T-cell (primary cell): ENCODE results near the gene LGI1. TPM values are rescaled to one million over a fixed set of nuclear protein-coding genes. Genes with fewer than 3 reads are reported as not detected.

Source experiments
- ATAC-seq, 4 experiments: fragments of 200-7000 bp in 3 of 4; fragments of 150-1000 bp in 1 of 4; cut with Tn5 transposase; replicated peaks in 1 of 4; 1 replicate in 3 of 4; 2 replicates in 1 of 4; pipeline ENCODE4 v1.10.0; 2021; ENCODE audit warnings: moderate library complexity in 3 of 4, mild to moderate bottlenecking in 2 of 4, moderate number of reproducible peaks in 1 of 4
- CTCF ChIA-PET, 2 donors: fragments of 300-600 bp; sonication (Branson Sonifier 250); formaldehyde crosslinking; loops; one replicate each; lab custom pipeline; 2022; ENCODE audit warnings: antibody characterized with exemption in 2 of 2; lab: Charles Lee
- POLR2A ChIA-PET, 2 donors: fragments of 300-600 bp; sonication (Branson Sonifier 250); formaldehyde crosslinking; loops; one replicate each; lab custom pipeline; 2022; ENCODE audit warnings: antibody characterized with exemption in 2 of 2; lab: Charles Lee
- DNase-seq, 35 experiments: peaks; one replicate each; pipeline versions ENCODE4 v3.0.0 to v3.0.0-alpha.2; 2013 to 2023
- H3K27ac ChIP-seq: one replicate; pipeline ENCODE4 v1.5.1; 2013; ENCODE audit warnings: low read length
- H3K27me3 ChIP-seq, 2 experiments: replicated peaks in 1 of 2; 1 replicate in 1 of 2; 2 replicates in 1 of 2; pipeline versions ENCODE4 v1.6.1 to v1.7.0; 2013; ENCODE audit warnings: low read length in 1 of 2, mixed read lengths in 1 of 2; ENCODE audit not compliant: control insufficient read depth in 2 of 2, insufficient read depth in 2 of 2; ENCODE audit errors: extremely low read depth in 1 of 2
- H3K36me3 ChIP-seq, 2 donors: 1 replicate in 1 of 2; 2 replicates in 1 of 2; pipeline versions ENCODE4 v1.6.1 to v1.7.0; 2013; ENCODE audit warnings: low read length in 1 of 2; ENCODE audit not compliant: control insufficient read depth in 2 of 2, insufficient read depth in 1 of 2; ENCODE audit errors: extremely low read depth in 1 of 2
- H3K4me1 ChIP-seq, 2 experiments: 1 replicate in 1 of 2; 2 replicates in 1 of 2; pipeline versions ENCODE4 v1.6.1 to v1.7.0; 2013; ENCODE audit warnings: low read length in 2 of 2, mixed read lengths in 1 of 2; ENCODE audit not compliant: insufficient read depth in 2 of 2, control insufficient read depth in 1 of 2; ENCODE audit errors: extremely low read depth in 1 of 2
- H3K4me3 ChIP-seq, 2 donors: 1 replicate in 1 of 2; 2 replicates in 1 of 2; pipeline versions ENCODE4 v1.5.1 to v1.7.0; 2013; ENCODE audit warnings: mild to moderate bottlenecking in 2 of 2, low read length in 1 of 2, moderate library complexity in 1 of 2; ENCODE audit not compliant: control insufficient read depth in 1 of 2; ENCODE audit errors: extremely low read depth in 1 of 2
- H3K9me3 ChIP-seq: 2 replicates; pipeline ENCODE4 v1.7.0; 2013
- H3K27ac Mint-ChIP-seq, 2 donors: one replicate each; pipeline ENCODE4 v1.8.0; 2020 to 2021; ENCODE audit warnings: mild to moderate bottlenecking in 2 of 2, mixed read lengths in 2 of 2
- H3K27me3 Mint-ChIP-seq, 2 donors: one replicate each; pipeline ENCODE4 v1.8.0; 2021 to 2022; ENCODE audit warnings: mixed read lengths in 2 of 2
- H3K36me3 Mint-ChIP-seq: one replicate; pipeline ENCODE4 v1.8.0; 2021; ENCODE audit warnings: mixed read lengths
- H3K4me1 Mint-ChIP-seq, 3 donors: one replicate each; pipeline ENCODE4 v1.8.0; 2020 to 2022; ENCODE audit warnings: mixed read lengths in 3 of 3, mild to moderate bottlenecking in 1 of 3
- H3K4me3 Mint-ChIP-seq, 3 donors: one replicate each; pipeline ENCODE4 v1.8.0; 2020 to 2022; ENCODE audit warnings: mild to moderate bottlenecking in 3 of 3, mixed read lengths in 3 of 3, moderate library complexity in 3 of 3
- H3K9me3 Mint-ChIP-seq, 3 donors: one replicate each; pipeline ENCODE4 v1.8.0; 2020 to 2022; ENCODE audit warnings: mixed read lengths in 3 of 3
- WGBS: methylation state at CpG from one replicate; pipeline ENCODE4 v1.1.5; 2013; ENCODE audit warnings: missing lambda C conversion rate; ENCODE audit not compliant: insufficient coverage; 5-methylcytosine and 5-hydroxymethylcytosine counted together
- total RNA-seq, 35 experiments: library from RNA in 6 of 35; stranded (reverse) in 6 of 35; fragments of 120-200 nt in 1 of 35; gene quantifications; one replicate each; pipeline versions ENCODE4 v1.2.1 to v1.2.4 and lab custom pipeline; 2013 to 2026

Gene LGI1
- total RNA-seq, 5 donors from 2014 or later (not counting 1 experiment from before 2014, with no cell fraction given) = not detected

GRCh38 chr10:93804200-93804599, 46.5 kb downstream of the LGI1 start:
- H3K36me3 Mint-ChIP-seq = no peaks in the 10 kb centered on the region
- POLR2A ChIA-PET = interaction anchor here in 1 of 2 donors (0.6 kb wide), 1 partner anchor 900 kb away, joined by 5 read pairs; no protein-coding TSS in a partner anchor
- CTCF ChIA-PET = no interaction called here

GRCh38 chr10:93806903-93807302, 49.2 kb downstream of the LGI1 start:
- H3K9me3 Mint-ChIP-seq = no peaks in the 10 kb centered on the region
- H3K27me3 Mint-ChIP-seq = peaks cover 20 to 32% of the 10 kb centered on the region in 2 donors
- Histone ChIP-seq H3K36me3 (no peaks in the 10 kb centered on the region), H3K27me3 (peaks cover 0 to 3% of the 10 kb centered on the region in 2 experiments), H3K9me3 (no peaks in the 10 kb centered on the region), H3K27ac (no peak overlapping the region), H3K4me1 (no peaks in the 10 kb centered on the region), H3K4me3 (no peak overlapping the region)
- H3K36me3 Mint-ChIP-seq = no peaks in the 10 kb centered on the region
- no peak overlapping the region for H3K27ac Mint-ChIP-seq
- 50% methylated on average over 1 of the region's 2 CpGs for WGBS
- CTCF ChIA-PET = interaction anchor here in 1 of 2 donors (0.6 to 1.1 kb wide), 2 partner anchors 13 to 93 kb away, joined by 3 to 6 read pairs; no protein-coding TSS in a partner anchor
- POLR2A ChIA-PET = no interaction called here
- no peak for DNase-seq
- ATAC-seq = no peak
- H3K4me3 Mint-ChIP-seq = no peak overlapping the region
- H3K4me1 Mint-ChIP-seq = no peaks in the 10 kb centered on the region

More at GRCh38 chr10:93804200-93804599, 46.5 kb downstream of the LGI1 start:
- no peak for DNase-seq
- Mint-ChIP-seq H3K27ac (no peak overlapping the region), H3K9me3 (no peaks in the 10 kb centered on the region), H3K4me1 (no peaks in the 10 kb centered on the region), H3K27me3 (peaks cover 23 to 30% of the 10 kb centered on the region in 2 donors), H3K4me3 (no peak overlapping the region)
- no peaks in the 10 kb centered on the region for H3K36me3 ChIP-seq
- H3K27me3 ChIP-seq = peaks cover 0 to 9% of the 10 kb centered on the region in 2 experiments
- no peak overlapping the region for H3K4me3 ChIP-seq
- no peak overlapping the region for H3K27ac ChIP-seq
- H3K9me3 ChIP-seq = no peaks in the 10 kb centered on the region
- H3K4me1 ChIP-seq = no peaks in the 10 kb centered on the region
- ATAC-seq = no peak

- ChIA-PET POLR2A (no interaction called here), CTCF (interaction anchor here in 1 of 2 donors (0.6 kb wide), 1 partner anchor 1816 kb away, joined by 4 read pairs; no protein-coding TSS in a partner anchor)
- ATAC-seq (no peak), DNase-seq (no peak)
- Histone ChIP-seq H3K27me3 (no peaks in the 10 kb centered on the region), H3K9me3 (no peaks in the 10 kb centered on the region), H3K4me3 (no peak overlapping the region), H3K27ac (no peak overlapping the region), H3K4me1 (no peaks in the 10 kb centered on the region), H3K36me3 (no peaks in the 10 kb centered on the region)
- no CpG with 5 or more reads among the region's 2 CpGs for WGBS
- Mint-ChIP-seq H3K27ac (no peak overlapping the region), H3K9me3 (no peaks in the 10 kb centered on the region), H3K36me3 (no peaks in the 10 kb centered on the region), H3K4me1 (no peaks in the 10 kb centered on the region), H3K27me3 (peaks cover 18 to 28% of the 10 kb centered on the region in 2 donors), H3K4me3 (no peak overlapping the region)
These were observed 49.6 kb downstream of the LGI1 start for GRCh38 chr10:93807371-93807770.

GRCh38 chr10:93812659-93813338, 55.1 kb downstream of the LGI1 start:
- POLR2A ChIA-PET = no interaction called here
- WGBS = no CpG with 5 or more reads among the region's 1 CpG
- H3K9me3 Mint-ChIP-seq = no peaks in the 10 kb centered on the region
- H3K4me3 ChIP-seq = no peak overlapping the region
- H3K36me3 ChIP-seq = no peaks in the 10 kb centered on the region
- peaks cover 2 to 9% (median 6%) of the 10 kb centered on the region in 3 donors for H3K4me1 Mint-ChIP-seq
- CTCF ChIA-PET = interaction anchor here in 1 of 2 donors (0.9 kb wide), 1 partner anchor 108 kb away, joined by 3 read pairs; no protein-coding TSS in a partner anchor
- DNase-seq = no peak
- peaks cover 0 to 3% of the 10 kb centered on the region in 2 experiments for H3K27me3 ChIP-seq
- H3K4me1 ChIP-seq = no peaks in the 10 kb centered on the region
- H3K27ac ChIP-seq = no peak overlapping the region
- peaks cover 36 to 46% of the 10 kb centered on the region in 2 donors for H3K27me3 Mint-ChIP-seq
- no peak overlapping the region for H3K4me3 Mint-ChIP-seq
- H3K36me3 Mint-ChIP-seq = no peaks in the 10 kb centered on the region
- no peak overlapping the region for H3K27ac Mint-ChIP-seq
- no peaks in the 10 kb centered on the region for H3K9me3 ChIP-seq
- no peak for ATAC-seq

GRCh38 chr10:93813507-93814465, 56.0 kb downstream of the LGI1 start:
- Mint-ChIP-seq H3K9me3 (no peaks in the 10 kb centered on the region), H3K4me1 (peaks cover 2 to 9% (median 6%) of the 10 kb centered on the region in 3 donors), H3K4me3 (no peak overlapping the region), H3K27ac (no peak overlapping the region), H3K27me3 (peaks cover 38 to 47% of the 10 kb centered on the region in 2 donors), H3K36me3 (no peaks in the 10 kb centered on the region)
- Histone ChIP-seq H3K27me3 (peaks cover 0 to 7% of the 10 kb centered on the region in 2 experiments), H3K27ac (no peak overlapping the region), H3K9me3 (no peaks in the 10 kb centered on the region), H3K4me1 (no peaks in the 10 kb centered on the region), H3K4me3 (no peak overlapping the region), H3K36me3 (no peaks in the 10 kb centered on the region)
- POLR2A ChIA-PET = no interaction called here
- ATAC-seq (peak in 2 of 4 experiments; percentile 42 to 49), DNase-seq (peak in 21 of 35 experiments; percentile 2 to 44 (median 13))
- CTCF ChIA-PET = interaction anchor here in 1 of 2 donors (0.9 kb wide), 1 partner anchor 107 kb away, joined by 3 read pairs; no protein-coding TSS in a partner anchor
- 73% methylated on average over 4 of the region's 8 CpGs for WGBS
